Central memory CD8-positive, alpha-beta T cell (primary cell): ENCODE results near the gene FMNL2.
"Not testable (repeated sequence)": the region's sequence is repeated elsewhere in the genome, so short reads cannot be mapped to it uniquely, and the experiment has no call there.

Experiments
- ATAC-seq: fragments of 150-1000 bp; cut with Tn5 transposase; replicated peaks from 2 replicates; pipeline ENCODE4 v1.10.0; 2022; ENCODE audit warnings: mild to moderate bottlenecking, moderate FRiP score, moderate number of reproducible peaks; ENCODE audit not compliant: poor library complexity, severe bottlenecking; ENCODE audit errors: extremely low read depth
- DNase-seq, 2 donors: peaks; one replicate each; pipeline ENCODE4 v3.0.0; 2021; ENCODE audit warnings: low spot score in 2 of 2
- H3K27ac Mint-ChIP-seq: one replicate; pipeline ENCODE4 v1.8.0; 2022; ENCODE audit warnings: low read depth, mild to moderate bottlenecking, moderate library complexity, mixed read lengths
- H3K27me3 Mint-ChIP-seq: one replicate; pipeline ENCODE4 v1.8.0; 2022; ENCODE audit warnings: mixed read lengths
- H3K36me3 Mint-ChIP-seq: one replicate; pipeline ENCODE4 v1.8.0; 2022; ENCODE audit warnings: mild to moderate bottlenecking, moderate library complexity, mixed read lengths; ENCODE audit not compliant: insufficient read depth
- H3K4me1 Mint-ChIP-seq: one replicate; pipeline ENCODE4 v1.8.0; 2022; ENCODE audit warnings: mixed read lengths
- H3K4me3 Mint-ChIP-seq: one replicate; pipeline ENCODE4 v1.8.0; 2022; ENCODE audit warnings: mild to moderate bottlenecking, moderate library complexity, mixed read lengths
- H3K9me3 Mint-ChIP-seq: one replicate; pipeline ENCODE4 v1.8.0; 2022; ENCODE audit warnings: mixed read lengths

The FMNL2 gene

GRCh38 chr2:152468899-152469692 is 134.1 kb downstream of the FMNL2 start:
- ATAC-seq (no peak), DNase-seq (no peak)
- H3K4me1 Mint-ChIP-seq = peaks cover 7% of the 10 kb centered on the region
- H3K4me3 Mint-ChIP-seq = no peak overlapping the region
- H3K36me3 Mint-ChIP-seq = peaks cover 3% of the 10 kb centered on the region
- peaks cover 24% of the 10 kb centered on the region for H3K27me3 Mint-ChIP-seq
- no peak overlapping the region for H3K27ac Mint-ChIP-seq
- no peaks in the 10 kb centered on the region for H3K9me3 Mint-ChIP-seq

GRCh38 chr2:152470861-152471854 is 136.2 kb downstream of the FMNL2 start:
- peaks cover 7% of the 10 kb centered on the region for H3K4me1 Mint-ChIP-seq
- ATAC-seq (no peak), DNase-seq (no peak)
- H3K4me3 Mint-ChIP-seq = no peak overlapping the region
- H3K27me3 Mint-ChIP-seq = peaks cover 8% of the 10 kb centered on the region
- H3K9me3 Mint-ChIP-seq = no peaks in the 10 kb centered on the region
- H3K27ac Mint-ChIP-seq = no peak overlapping the region
- H3K36me3 Mint-ChIP-seq = no peaks in the 10 kb centered on the region

- peaks cover 7% of the 10 kb centered on the region for H3K4me1 Mint-ChIP-seq
- H3K36me3 Mint-ChIP-seq = no peaks in the 10 kb centered on the region
- DNase-seq = no peak
- no peak overlapping the region for H3K4me3 Mint-ChIP-seq
- ATAC-seq = no peak
- H3K27me3 Mint-ChIP-seq = no peaks in the 10 kb centered on the region
- no peak overlapping the region for H3K27ac Mint-ChIP-seq
- H3K9me3 Mint-ChIP-seq = no peaks in the 10 kb centered on the region
Observed at GRCh38 chr2:152472481-152472887, 137.5 kb downstream of the FMNL2 start.

GRCh38 chr2:152473151-152473857 is 138.3 kb downstream of the FMNL2 start:
- H3K36me3 Mint-ChIP-seq = no peaks in the 10 kb centered on the region
- no peaks in the 10 kb centered on the region for H3K27me3 Mint-ChIP-seq
- no peak overlapping the region for H3K4me3 Mint-ChIP-seq
- H3K27ac Mint-ChIP-seq = no peak overlapping the region
- peaks cover 7% of the 10 kb centered on the region for H3K4me1 Mint-ChIP-seq
- DNase-seq (no peak), ATAC-seq (no peak)
- H3K9me3 Mint-ChIP-seq = no peaks in the 10 kb centered on the region

- not testable (repeated sequence) for H3K27ac Mint-ChIP-seq, H3K4me3 Mint-ChIP-seq, H3K36me3 Mint-ChIP-seq, ATAC-seq, DNase-seq, H3K9me3 Mint-ChIP-seq, H3K27me3 Mint-ChIP-seq, H3K4me1 Mint-ChIP-seq
Observed at GRCh38 chr2:152474523-152474922, 139.5 kb downstream of the FMNL2 start.

GRCh38 chr2:152475982-152476381 is 141.0 kb downstream of the FMNL2 start:
- Mint-ChIP-seq H3K4me3 (no peak overlapping the region), H3K9me3 (no peaks in the 10 kb centered on the region), H3K27ac (no peak overlapping the region), H3K36me3 (no peaks in the 10 kb centered on the region), H3K4me1 (no peaks in the 10 kb centered on the region), H3K27me3 (no peaks in the 10 kb centered on the region)
- no peak for ATAC-seq
- DNase-seq = no peak

GRCh38 chr2:152477347-152478092 is 142.5 kb downstream of the FMNL2 start:
- Mint-ChIP-seq H3K9me3 (no peaks in the 10 kb centered on the region), H3K4me3 (no peak overlapping the region), H3K36me3 (no peaks in the 10 kb centered on the region), H3K27me3 (no peaks in the 10 kb centered on the region), H3K27ac (no peak overlapping the region), H3K4me1 (no peaks in the 10 kb centered on the region)
- DNase-seq (no peak), ATAC-seq (no peak)

GRCh38 chr2:152479282-152479681 is 144.3 kb downstream of the FMNL2 start:
- no peak overlapping the region for H3K27ac Mint-ChIP-seq
- H3K4me1 Mint-ChIP-seq = no peaks in the 10 kb centered on the region
- H3K4me3 Mint-ChIP-seq = no peak overlapping the region

GRCh38 chr2:152480821-152481399 is 145.9 kb downstream of the FMNL2 start:
- DNase-seq = no peak
- no peak for ATAC-seq
- no peaks in the 10 kb centered on the region for H3K36me3 Mint-ChIP-seq
- H3K4me1 Mint-ChIP-seq = no peaks in the 10 kb centered on the region
- H3K27ac Mint-ChIP-seq = no peak overlapping the region
- no peaks in the 10 kb centered on the region for H3K27me3 Mint-ChIP-seq
- H3K4me3 Mint-ChIP-seq = no peak overlapping the region
- no peaks in the 10 kb centered on the region for H3K9me3 Mint-ChIP-seq

More at GRCh38 chr2:152479282-152479681, 144.3 kb downstream of the FMNL2 start:
- H3K36me3 Mint-ChIP-seq = no peaks in the 10 kb centered on the region
- H3K27me3 Mint-ChIP-seq = no peaks in the 10 kb centered on the region
- ATAC-seq (no peak), DNase-seq (no peak)
- H3K9me3 Mint-ChIP-seq = no peaks in the 10 kb centered on the region

- no peak for DNase-seq
- no peaks in the 10 kb centered on the region for H3K9me3 Mint-ChIP-seq
- no peaks in the 10 kb centered on the region for H3K27me3 Mint-ChIP-seq
- H3K36me3 Mint-ChIP-seq = no peaks in the 10 kb centered on the region
- H3K27ac Mint-ChIP-seq = no peak overlapping the region
- no peak for ATAC-seq
- H3K4me1 Mint-ChIP-seq = no peaks in the 10 kb centered on the region
- H3K4me3 Mint-ChIP-seq = no peak overlapping the region
Observed at GRCh38 chr2:152481881-152482583, 147.1 kb downstream of the FMNL2 start.

GRCh38 chr2:152483276-152484063 is 148.5 kb downstream of the FMNL2 start:
- H3K4me3 Mint-ChIP-seq = no peak overlapping the region
- H3K36me3 Mint-ChIP-seq = no peaks in the 10 kb centered on the region
- H3K4me1 Mint-ChIP-seq = no peaks in the 10 kb centered on the region
- H3K27ac Mint-ChIP-seq = no peak overlapping the region
- H3K27me3 Mint-ChIP-seq = no peaks in the 10 kb centered on the region
- H3K9me3 Mint-ChIP-seq = no peaks in the 10 kb centered on the region
- DNase-seq = no peak
- ATAC-seq = no peak
